ENCODE results near the gene AMDHD2. TPM values are rescaled to one million over a fixed set of nuclear protein-coding genes. Genes with fewer than 3 reads are reported as not detected.

The AMDHD2 gene
- polyA plus RNA-seq, 3 donors: 14.6 to 29.5 (median 29.5) TPM

- WGBS, 3 donors: 85 to 93% (median 92%) methylated on average over 17 of the region's 17 CpGs
- no peak overlapping the region for H3K27ac ChIP-seq (ENCODE audit: low read depth, low read length)
Observed at GRCh38 chr16:2511996-2512734, 8.0 kb upstream of the AMDHD2 start.

GRCh38 chr16:2512735-2513404 lies 7.3 kb upstream of the AMDHD2 start:
- WGBS, 3 donors: 20 to 45% (median 44%) methylated on average over 14 to 15 of the region's 15 CpGs
- no peak overlapping the region for H3K27ac ChIP-seq (ENCODE audit: low read depth, low read length)

- WGBS, 3 donors: 1 to 2% (median 1%) methylated on average over 99 to 122 of the region's 122 CpGs
- H3K27ac ChIP-seq (ENCODE audit: low read depth, low read length): peak within 1 kb of the TSS; percentile 98
Observed at GRCh38 chr16:2513405-2514332, 6.5 kb upstream of the AMDHD2 start, which contains the start of gene ATP6V0C. Gene ATP6V0C (plus strand): TSS chr16:2513952. CDS start chr16:2514104, 152 bp downstream.

GRCh38 chr16:2514333-2515179 lies 5.6 kb upstream of the AMDHD2 start:
- H3K27ac ChIP-seq (ENCODE audit: low read depth, low read length): peak overlapping the region; percentile 98
- 1% methylated on average over 39 to 63 of the region's 63 CpGs for WGBS, 3 donors

GRCh38 chr16:2515180-2515851 lies 4.9 kb upstream of the AMDHD2 start:
- 17 to 28% (median 24%) methylated on average over 14 of the region's 14 CpGs for WGBS, 3 donors
- peak overlapping the region; percentile 98 for H3K27ac ChIP-seq (ENCODE audit: low read depth, low read length)

GRCh38 chr16:2516391-2517240 lies 3.6 kb upstream of the AMDHD2 start:
- WGBS, 3 donors: 37 to 46% (median 44%) methylated on average over 11 of the region's 11 CpGs
- peak overlapping the region; percentile 79 for H3K27ac ChIP-seq (ENCODE audit: low read depth, low read length)

- H3K27ac ChIP-seq (ENCODE audit: low read depth, low read length): no peak overlapping the region
- 60 to 77% (median 73%) methylated on average over 12 of the region's 12 CpGs for WGBS, 3 donors
Observed at GRCh38 chr16:2517954-2518605, 2.1 kb upstream of the AMDHD2 start.

GRCh38 chr16:2518823-2519710 lies 1.1 kb upstream of the AMDHD2 start:
- WGBS, 3 donors: 81 to 84% (median 82%) methylated on average over 38 to 39 of the region's 39 CpGs
- peak overlapping the region; percentile 21 for H3K27ac ChIP-seq (ENCODE audit: low read depth, low read length)

- H3K27ac ChIP-seq (ENCODE audit: low read depth, low read length): peak overlapping the region; percentile 21
- 39 to 55% (median 45%) methylated on average over 22 of the region's 22 CpGs for WGBS, 3 donors
Observed at GRCh38 chr16:2519711-2520080, 475 bp upstream of the AMDHD2 start.

- 19 to 27% (median 20%) methylated on average over 40 to 41 of the region's 41 CpGs for WGBS, 3 donors
- H3K27ac ChIP-seq (ENCODE audit: low read depth, low read length): no peak overlapping the region
Observed at GRCh38 chr16:2520784-2521531, 787 bp downstream of the AMDHD2 start.

- WGBS, 3 donors: 85 to 89% (median 87%) methylated on average over 6 of the region's 6 CpGs
- H3K27ac ChIP-seq (ENCODE audit: low read depth, low read length): no peak overlapping the region
Observed at GRCh38 chr16:2523801-2524231, 3.6 kb downstream of the AMDHD2 start.

GRCh38 chr16:2524339-2524938 lies 4.3 kb downstream of the AMDHD2 start:
- WGBS, 3 donors: 88 to 96% (median 92%) methylated on average over 9 of the region's 9 CpGs
- H3K27ac ChIP-seq (ENCODE audit: low read depth, low read length): no peak overlapping the region

GRCh38 chr16:2526135-2526534 lies 6.0 kb downstream of the AMDHD2 start:
- WGBS, 3 donors: 52 to 89% (median 73%) methylated on average over 8 of the region's 8 CpGs
- no peak overlapping the region for H3K27ac ChIP-seq (ENCODE audit: low read depth, low read length)

GRCh38 chr16:2527071-2527783 lies 7.1 kb downstream of the AMDHD2 start:
- H3K27ac ChIP-seq (ENCODE audit: low read depth, low read length): no peak overlapping the region
- 84 to 89% (median 88%) methylated on average over 10 to 12 of the region's 12 CpGs for WGBS, 3 donors
